ENCODE measurements around the gene CENPV.
"Not testable (repeated sequence)": the region's sequence is repeated elsewhere in the genome, so short reads cannot be mapped to it uniquely, and the experiment has no call there.

Gene CENPV

DNA sequence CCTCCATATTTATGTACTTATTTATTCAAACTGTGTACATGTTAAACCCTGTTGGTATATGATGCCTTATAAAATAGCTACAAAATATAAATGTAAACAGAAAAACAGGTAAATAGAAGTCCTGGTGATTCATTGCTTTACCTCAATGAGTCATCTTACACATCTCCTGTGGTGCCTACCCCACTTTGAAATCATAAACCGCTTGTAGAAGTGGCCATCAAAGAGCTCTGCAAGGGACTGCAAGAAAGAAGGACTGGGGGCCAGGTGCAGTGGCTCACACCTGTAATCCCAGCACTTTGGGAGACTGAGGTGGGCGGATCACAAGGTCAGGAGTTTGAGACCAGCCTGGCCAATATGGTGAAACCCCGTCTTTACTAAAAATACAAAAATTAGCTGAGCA is 57.2 kb downstream of the CENPV start:
- H3K4me1 ChIP-seq (ENCODE audit: insufficient read depth, low read length); H3K27me3 ChIP-seq (ENCODE audit: insufficient read depth, low read length); H2AFZ ChIP-seq (ENCODE audit: low read depth, low read length); H3K4me3 ChIP-seq (ENCODE audit: low read length); H3K9me3 ChIP-seq (ENCODE audit: low read length); H3K36me3 ChIP-seq (ENCODE audit: insufficient read depth, low read length): not testable (repeated sequence)

DNA sequence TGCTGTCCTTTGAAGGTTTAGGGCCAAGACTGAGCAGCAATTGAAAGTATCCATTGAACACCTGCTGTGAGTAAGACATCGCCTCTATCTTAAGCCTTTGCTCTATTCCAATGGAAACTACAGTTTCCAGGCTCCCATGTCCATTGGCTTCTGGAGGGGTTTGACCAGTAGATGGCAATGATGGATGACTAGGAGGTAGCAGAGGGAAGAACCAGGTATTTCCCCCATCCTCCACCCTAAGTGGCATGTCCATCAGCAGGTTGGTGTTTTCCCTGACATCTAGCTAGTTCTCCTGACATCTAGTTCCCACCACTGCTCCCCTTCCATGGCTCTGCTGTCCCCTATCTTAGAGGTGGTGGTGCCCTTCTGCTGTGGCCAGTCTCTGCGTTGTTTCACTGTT is 58.7 kb downstream of the CENPV start:
- Histone ChIP-seq H3K27me3 (ENCODE audit: insufficient read depth, low read length) (no peaks in the 10 kb centered on the region), H3K36me3 (ENCODE audit: insufficient read depth, low read length) (no peaks in the 10 kb centered on the region), H3K4me3 (ENCODE audit: low read length) (no peak overlapping the region), H3K9me3 (ENCODE audit: low read length) (no peaks in the 10 kb centered on the region), H2AFZ (ENCODE audit: low read depth, low read length) (no peak overlapping the region), H3K4me1 (ENCODE audit: insufficient read depth, low read length) (peaks cover 5% of the 10 kb centered on the region)

- H3K36me3 ChIP-seq (ENCODE audit: insufficient read depth, low read length) = no peaks in the 10 kb centered on the region
- no peak overlapping the region for H2AFZ ChIP-seq (ENCODE audit: low read depth, low read length)
- peaks cover 5% of the 10 kb centered on the region for H3K4me1 ChIP-seq (ENCODE audit: insufficient read depth, low read length)
- H3K9me3 ChIP-seq (ENCODE audit: low read length) = no peaks in the 10 kb centered on the region
- no peaks in the 10 kb centered on the region for H3K27me3 ChIP-seq (ENCODE audit: insufficient read depth, low read length)
- H3K4me3 ChIP-seq (ENCODE audit: low read length) = no peak overlapping the region
Measured at GRCh38 chr17:16293931-16294330, 59.3 kb downstream of the CENPV start.
